HepG2 (cell line): ENCODE results near the gene SYN1. TPM values are rescaled to one million over a fixed set of nuclear protein-coding genes. Genes with fewer than 3 reads are reported as not detected.

Experiments
- HMG20B ChIP-seq: conservative IDR thresholded peaks from 2 replicates; pipeline ENCODE4 v1.6.1; 2016; ENCODE audit warnings: missing genetic modification reagents, missing compliant biosample characterization
- KDM5B ChIP-seq: sonication (generic); formaldehyde crosslinking; IDR thresholded peaks from 2 replicates; pipeline ENCODE4 v1.4.0; 2020; ENCODE audit warnings: missing genetic modification reagents, mild to moderate bottlenecking, borderline replicate concordance
- MLLT10 ChIP-seq: sonication (generic); formaldehyde crosslinking; IDR thresholded peaks from 2 replicates; pipeline ENCODE4 v1.4.0; 2020; ENCODE audit warnings: missing genetic modification reagents
- NR0B2 ChIP-seq: sonication (generic); formaldehyde crosslinking; IDR thresholded peaks from 2 replicates; pipeline ENCODE4 v1.4.0; 2020; ENCODE audit warnings: mild to moderate bottlenecking, missing genetic modification reagents
- NRL ChIP-seq: sonication (generic); formaldehyde crosslinking; IDR thresholded peaks from 2 replicates; pipeline ENCODE4 v1.5.0; 2020; ENCODE audit warnings: missing genetic modification reagents, mild to moderate bottlenecking, moderate library complexity, borderline replicate concordance
- STAG1 ChIP-seq: sonication (generic); formaldehyde crosslinking; IDR thresholded peaks from 2 replicates; pipeline ENCODE4 v1.4.0; 2020; ENCODE audit warnings: missing genetic modification reagents
- TBL1XR1 ChIP-seq: fragments of 150-350 bp; IDR thresholded peaks from 2 replicates; pipeline ENCODE4 v1.6.1; 2014; ENCODE audit warnings: borderline replicate concordance, low read length; ENCODE audit not compliant: partially characterized antibody
- ZBTB21 ChIP-seq: sonication (generic); formaldehyde crosslinking; IDR thresholded peaks from 2 replicates; pipeline ENCODE4 v1.4.0; 2020; ENCODE audit warnings: missing genetic modification reagents
- ZNF274 ChIP-seq: sonication (generic); formaldehyde crosslinking; IDR thresholded peaks from 2 replicates; pipeline ENCODE4 v1.5.1; 2020; ENCODE audit warnings: mild to moderate bottlenecking, missing genetic modification reagents
- ZNF768 ChIP-seq: sonication (generic); formaldehyde crosslinking; IDR thresholded peaks from 2 replicates; pipeline ENCODE4 v1.4.0; 2020; ENCODE audit warnings: missing genetic modification reagents
- ZNF782 ChIP-seq: sonication (generic); formaldehyde crosslinking; IDR thresholded peaks from 2 replicates; pipeline ENCODE4 v1.4.0; 2020; ENCODE audit warnings: missing genetic modification reagents, mild to moderate bottlenecking, borderline replicate concordance
- polyA plus RNA-seq, 8 experiments: library from polyadenylated mRNA; depleted of rRNA in 3 of 8; stranded (reverse) in 7 of 8; unstranded in 1 of 8; fragments of >200 nt; fragmentation: Illumina TruSeq in 4 of 8; extraction: Trizol in 4 of 8; gene quantifications; 2 replicates each; pipeline versions ENCODE4 v1.2.1 to v1.2.3, GENCODE V29; 2011 to 2016; ENCODE audit warnings: low read depth in 4 of 8, missing spikeins in 1 of 8, mixed read lengths in 1 of 8; ENCODE audit not compliant: insufficient read depth in 1 of 8
- total RNA-seq, 5 experiments: library from RNA; depleted of rRNA; stranded (reverse); fragments of >200 nt; fragmentation: Illumina TruSeq; extraction: Trizol; gene quantifications; 2 replicates each; pipeline ENCODE4 v1.2.3, GENCODE V29; 2016; ENCODE audit warnings: low read depth in 1 of 5
- TF ChIP-seq, protein P1 (sequence below): sonication (generic); formaldehyde crosslinking; IDR thresholded peaks from 2 replicates; pipeline ENCODE4 v1.5.0; 2020; ENCODE audit warnings: mild to moderate bottlenecking, missing genetic modification reagents, borderline replicate concordance
- TF ChIP-seq, protein P2 (sequence below), 2 experiments: fragments of 450-650 bp in 1 of 2; sonication (generic) in 1 of 2; formaldehyde crosslinking in 1 of 2; IDR thresholded peaks; 2 replicates each; pipeline versions ENCODE4 v1.6.1 to v1.8.0; 2016 to 2022; ENCODE audit warnings: antibody characterized with exemption in 1 of 2, mild to moderate bottlenecking in 1 of 2, missing genetic modification reagents in 1 of 2

SYN1 gene
- total and polyA plus RNA-seq, 2 of the 13 experiments (the other 11 are each of a cell fraction or from before 2014, with no cell fraction given), result not detected

DNA sequence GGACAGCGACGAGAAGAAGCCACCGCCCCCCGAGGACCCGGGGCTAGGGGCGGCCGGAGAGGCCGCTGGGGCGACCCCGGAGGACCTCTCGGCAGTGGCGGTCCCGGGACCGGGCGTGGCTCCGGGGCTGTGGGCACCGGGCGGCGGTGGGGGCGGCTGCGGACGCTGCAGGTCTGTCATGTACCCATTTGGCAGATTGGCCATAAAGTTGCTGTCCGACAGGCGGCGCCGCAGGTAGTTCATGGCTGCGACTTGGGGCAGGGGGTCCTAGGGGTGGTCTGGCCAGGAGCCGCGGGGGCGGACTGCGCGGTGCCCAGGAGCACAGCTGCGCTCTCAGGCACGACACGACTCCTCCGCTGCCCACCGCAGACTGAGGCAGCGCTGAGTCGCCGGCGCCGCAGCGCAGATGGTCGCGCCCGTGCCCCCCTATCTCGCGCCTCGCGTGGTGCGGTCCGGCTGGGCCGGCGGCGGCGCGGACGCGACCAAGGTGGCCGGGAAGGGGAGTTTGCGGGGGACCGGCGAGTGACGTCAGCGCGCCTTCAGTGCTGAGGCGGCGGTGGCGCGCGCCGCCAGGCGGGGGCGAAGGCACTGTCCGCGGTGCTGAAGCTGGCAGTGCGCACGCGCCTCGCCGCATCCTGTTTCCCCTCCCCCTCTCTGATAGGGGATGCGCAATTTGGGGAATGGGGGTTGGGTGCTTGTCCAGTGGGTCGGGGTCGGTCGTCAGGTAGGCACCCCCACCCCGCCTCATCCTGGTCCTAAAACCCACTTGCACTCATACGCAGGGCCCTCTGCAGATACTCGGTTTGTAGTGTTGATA is at the start of gene SYN1 (continued):
- TF ChIP-seq, protein P1, sequence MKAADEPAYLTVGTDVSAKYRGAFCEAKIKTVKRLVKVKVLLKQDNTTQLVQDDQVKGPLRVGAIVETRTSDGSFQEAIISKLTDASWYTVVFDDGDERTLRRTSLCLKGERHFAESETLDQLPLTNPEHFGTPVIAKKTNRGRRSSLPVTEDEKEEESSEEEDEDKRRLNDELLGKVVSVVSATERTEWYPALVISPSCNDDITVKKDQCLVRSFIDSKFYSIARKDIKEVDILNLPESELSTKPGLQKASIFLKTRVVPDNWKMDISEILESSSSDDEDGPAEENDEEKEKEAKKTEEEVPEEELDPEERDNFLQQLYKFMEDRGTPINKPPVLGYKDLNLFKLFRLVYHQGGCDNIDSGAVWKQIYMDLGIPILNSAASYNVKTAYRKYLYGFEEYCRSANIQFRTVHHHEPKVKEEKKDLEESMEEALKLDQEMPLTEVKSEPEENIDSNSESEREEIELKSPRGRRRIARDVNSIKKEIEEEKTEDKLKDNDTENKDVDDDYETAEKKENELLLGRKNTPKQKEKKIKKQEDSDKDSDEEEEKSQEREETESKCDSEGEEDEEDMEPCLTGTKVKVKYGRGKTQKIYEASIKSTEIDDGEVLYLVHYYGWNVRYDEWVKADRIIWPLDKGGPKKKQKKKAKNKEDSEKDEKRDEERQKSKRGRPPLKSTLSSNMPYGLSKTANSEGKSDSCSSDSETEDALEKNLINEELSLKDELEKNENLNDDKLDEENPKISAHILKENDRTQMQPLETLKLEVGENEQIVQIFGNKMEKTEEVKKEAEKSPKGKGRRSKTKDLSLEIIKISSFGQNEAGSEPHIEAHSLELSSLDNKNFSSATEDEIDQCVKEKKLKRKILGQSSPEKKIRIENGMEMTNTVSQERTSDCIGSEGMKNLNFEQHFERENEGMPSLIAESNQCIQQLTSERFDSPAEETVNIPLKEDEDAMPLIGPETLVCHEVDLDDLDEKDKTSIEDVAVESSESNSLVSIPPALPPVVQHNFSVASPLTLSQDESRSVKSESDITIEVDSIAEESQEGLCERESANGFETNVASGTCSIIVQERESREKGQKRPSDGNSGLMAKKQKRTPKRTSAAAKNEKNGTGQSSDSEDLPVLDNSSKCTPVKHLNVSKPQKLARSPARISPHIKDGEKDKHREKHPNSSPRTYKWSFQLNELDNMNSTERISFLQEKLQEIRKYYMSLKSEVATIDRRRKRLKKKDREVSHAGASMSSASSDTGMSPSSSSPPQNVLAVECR (CRISPR knock-in tag), result peak; percentile 52; the same call in 1 of the 2 replicates
- TF ChIP-seq TBL1XR1 (no peak), ZNF768 (peak; percentile 30; the same call in 1 of the 2 replicates), NRL (CRISPR knock-in tag) (no peak), ZNF782 (CRISPR knock-in tag) (0 out of 2 replicates have a peak, but pooled peaks have one; percentile 35), NR0B2 (CRISPR knock-in tag) (no peak), ZNF274 (0 out of 2 replicates have a peak, but pooled peaks have one; percentile 48), KDM5B (CRISPR knock-in tag) (peak; percentile 20; the same call in 1 of the 2 replicates), MLLT10 (CRISPR knock-in tag) (no peak), ZBTB21 (peak; percentile 59; the same call in 1 of the 2 replicates), STAG1 (CRISPR knock-in tag) (no peak), HMG20B (CRISPR knock-in tag) (no peak)
- TF ChIP-seq, protein P2, sequence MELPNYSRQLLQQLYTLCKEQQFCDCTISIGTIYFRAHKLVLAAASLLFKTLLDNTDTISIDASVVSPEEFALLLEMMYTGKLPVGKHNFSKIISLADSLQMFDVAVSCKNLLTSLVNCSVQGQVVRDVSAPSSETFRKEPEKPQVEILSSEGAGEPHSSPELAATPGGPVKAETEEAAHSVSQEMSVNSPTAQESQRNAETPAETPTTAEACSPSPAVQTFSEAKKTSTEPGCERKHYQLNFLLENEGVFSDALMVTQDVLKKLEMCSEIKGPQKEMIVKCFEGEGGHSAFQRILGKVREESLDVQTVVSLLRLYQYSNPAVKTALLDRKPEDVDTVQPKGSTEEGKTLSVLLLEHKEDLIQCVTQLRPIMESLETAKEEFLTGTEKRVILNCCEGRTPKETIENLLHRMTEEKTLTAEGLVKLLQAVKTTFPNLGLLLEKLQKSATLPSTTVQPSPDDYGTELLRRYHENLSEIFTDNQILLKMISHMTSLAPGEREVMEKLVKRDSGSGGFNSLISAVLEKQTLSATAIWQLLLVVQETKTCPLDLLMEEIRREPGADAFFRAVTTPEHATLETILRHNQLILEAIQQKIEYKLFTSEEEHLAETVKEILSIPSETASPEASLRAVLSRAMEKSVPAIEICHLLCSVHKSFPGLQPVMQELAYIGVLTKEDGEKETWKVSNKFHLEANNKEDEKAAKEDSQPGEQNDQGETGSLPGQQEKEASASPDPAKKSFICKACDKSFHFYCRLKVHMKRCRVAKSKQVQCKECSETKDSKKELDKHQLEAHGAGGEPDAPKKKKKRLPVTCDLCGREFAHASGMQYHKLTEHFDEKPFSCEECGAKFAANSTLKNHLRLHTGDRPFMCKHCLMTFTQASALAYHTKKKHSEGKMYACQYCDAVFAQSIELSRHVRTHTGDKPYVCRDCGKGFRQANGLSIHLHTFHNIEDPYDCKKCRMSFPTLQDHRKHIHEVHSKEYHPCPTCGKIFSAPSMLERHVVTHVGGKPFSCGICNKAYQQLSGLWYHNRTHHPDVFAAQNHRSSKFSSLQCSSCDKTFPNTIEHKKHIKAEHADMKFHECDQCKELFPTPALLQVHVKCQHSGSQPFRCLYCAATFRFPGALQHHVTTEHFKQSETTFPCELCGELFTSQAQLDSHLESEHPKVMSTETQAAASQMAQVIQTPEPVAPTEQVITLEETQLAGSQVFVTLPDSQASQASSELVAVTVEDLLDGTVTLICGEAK (IDR thresholded peaks at IDR 0.05), result no peak
- TF ChIP-seq, protein P2 (CRISPR knock-in tag; IDR thresholded peaks at IDR 0.05), result no peak
